ENCODE results near the gene ZNF143. TPM values are rescaled to one million over a fixed set of nuclear protein-coding genes. Genes with fewer than 3 reads are reported as not detected.

ZNF143 gene
- total and polyA plus RNA-seq, 2 of the 4 experiments (the other 2 are of a cell fraction): 23.8 to 49.6 TPM

GRCh38 chr11:9506489-9507276, 45.9 kb downstream of the ZNF143 start:
- H3K14ac ChIP-seq (replicated peaks; ENCODE audit: low read depth, low read length): peak overlapping the region; percentile 69
- no peak overlapping the region for H4K91ac ChIP-seq (ENCODE audit: insufficient read depth, low read depth, low read length)
- peaks cover 4% of the 10 kb centered on the region for H3K4me1 ChIP-seq (ENCODE audit: control insufficient read depth, insufficient read depth, low read length)
- H2BK15ac ChIP-seq (ENCODE audit: low read depth, low read length): peak overlapping the region; percentile 27; the same call in 1 of the 3 replicates
- in situ Hi-C loops (cut with MboI; ENCODE audit: low sequenced_read_pairs) (loop anchor here (25.0 kb wide), 1 partner anchor 494 kb away; the partner anchor contains the start of gene NRIP3), dilution Hi-C loops (cut with HindIII; ENCODE audit: low sequenced_read_pairs, unreplicated experiment) (no loop called here), intact Hi-C loops (cut with micrococcal nuclease) (loop anchor here (5.0 to 10.0 kb wide), 3 partner anchors 242 to 594 kb away; partner anchors contain the start of genes AKIP1 and DENND5A)
- H3K27ac ChIP-seq (ENCODE audit: insufficient read depth, low read length): no peak overlapping the region
- H3K27me3 ChIP-seq (ENCODE audit: control insufficient read depth, insufficient read depth, low read length): no peaks in the 10 kb centered on the region
- ATAC-seq (ENCODE audit: low read depth) (peak; percentile 90), DNase-seq (peak; percentile 81)
- peak overlapping the region; percentile 69; the same call in 1 of the 2 replicates for H2AK5ac ChIP-seq (ENCODE audit: low read depth, low read length)
- H3K9me3 ChIP-seq (ENCODE audit: control insufficient read depth, insufficient read depth, low read length): no peaks in the 10 kb centered on the region
- no peaks in the 10 kb centered on the region for H4K20me1 ChIP-seq (ENCODE audit: insufficient read depth, low read length)
- no peak overlapping the region for H4K5ac ChIP-seq (ENCODE audit: low read depth, low read length)
- no peak overlapping the region for H3K4me2 ChIP-seq (ENCODE audit: low read depth, low read length)
- H2AK9ac ChIP-seq (replicated peaks; ENCODE audit: low read depth, low read length, poor library complexity): peak overlapping the region; percentile 13
- H2BK120ac ChIP-seq (ENCODE audit: low read depth, low read length): peak overlapping the region; percentile 78
- H3K36me3 ChIP-seq (ENCODE audit: control insufficient read depth, insufficient read depth, low read length): peaks cover 5% of the 10 kb centered on the region
- CTCF ChIA-PET: interaction anchor here (0.6 to 1.6 kb wide), 10 partner anchors 8 to 532 kb away, joined by 3 to 6 read pairs (median 4); no protein-coding TSS in a partner anchor
- 0 out of 2 replicates have a peak, but pooled peaks cover 2% of the 10 kb centered on the region for H3K9me1 ChIP-seq (ENCODE audit: insufficient read depth, low read length)
- no peak overlapping the region for H3K4me3 ChIP-seq (ENCODE audit: insufficient read depth, low read depth, low read length)
- H2AFZ ChIP-seq (replicated peaks; ENCODE audit: low read length, poor library complexity): no peak overlapping the region
- no TSS peak for BruUV-seq (replicated peaks)
- peak overlapping the region; percentile 88 for H2BK20ac ChIP-seq (ENCODE audit: low read depth, low read length)
- POLR2A ChIA-PET (ENCODE audit: unreplicated experiment): interaction anchor here (0.6 to 1.2 kb wide), 2 partner anchors 106 to 551 kb away, joined by 3 to 5 read pairs; no protein-coding TSS in a partner anchor
- no peak overlapping the region for H3K18ac ChIP-seq (ENCODE audit: low read depth, low read length)
- H3K56ac ChIP-seq (ENCODE audit: extremely low read depth, insufficient read depth, low read length): no peak overlapping the region
- H2BK5ac ChIP-seq (ENCODE audit: low read depth, low read length, poor library complexity, severe bottlenecking): peak overlapping the region; percentile 61
- H3K9ac ChIP-seq (ENCODE audit: low read depth, low read length): no peak overlapping the region
- H3K79me1 ChIP-seq (ENCODE audit: low read depth in 1 of 2, low read length in 2 of 2): peaks cover 4 to 15% of the 10 kb centered on the region in 2 experiments; a peak in 1 of 4 replicates
- H3K23ac ChIP-seq (ENCODE audit: low read depth, low read length): no peak overlapping the region
- H4K8ac ChIP-seq (ENCODE audit: low read depth in 2 of 2, low read length in 2 of 2): peak overlapping the region in 1 of 2 experiments; percentile 77; a peak in 2 of 4 replicates
- 20% methylated on average over 2 of the region's 6 CpGs; no CpG with 5 or more reads in 1 of the 2 experiments for WGBS, 2 experiments (ENCODE audit: extremely low coverage in 2 of 2, insufficient read length in 1 of 2)
- peak overlapping the region; percentile 79; the same call in 1 of the 2 replicates for H3K4ac ChIP-seq (ENCODE audit: low read depth, low read length)
- peak; percentile 95 for TF ChIP-seq CTCF (conservative IDR thresholded peaks at IDR 0.05; ENCODE audit: low read depth, low read length)
- TF ChIP-seq FOS (IDR thresholded peaks at IDR 0.05; ENCODE audit: low read depth, low read length): no peak
- no peak for TF ChIP-seq CEBPB (IDR thresholded peaks at IDR 0.05; ENCODE audit: low read depth, low read length)
- no peak for TF ChIP-seq RFX5 (IDR thresholded peaks at IDR 0.05; ENCODE audit: low read depth, low read length)
- TF ChIP-seq CHD1 (IDR thresholded peaks at IDR 0.05; ENCODE audit: low read depth, low read length): no peak; the same call in 1 of the 2 replicates
- no peak for TF ChIP-seq RCOR1 (IDR thresholded peaks at IDR 0.05; ENCODE audit: insufficient replicate concordance, low read length)
- TF ChIP-seq MAFK (IDR thresholded peaks at IDR 0.05; ENCODE audit: low read depth, low read length): no peak
- TF ChIP-seq RAD21 (IDR thresholded peaks at IDR 0.05; ENCODE audit: low read length): peak; percentile 95
- peak; percentile 74 for TF ChIP-seq SMC3 (IDR thresholded peaks at IDR 0.05; ENCODE audit: low read depth, low read length)
- TF ChIP-seq POLR2A (IDR thresholded peaks at IDR 0.05; ENCODE audit: low read depth, low read length): no peak
- TF ChIP-seq BHLHE40 (IDR thresholded peaks at IDR 0.05; ENCODE audit: low read depth, low read length): no peak
- TF ChIP-seq NFE2L2 (IDR thresholded peaks at IDR 0.05; ENCODE audit: low read depth, low read length): no peak
- TF ChIP-seq USF2 (IDR thresholded peaks at IDR 0.05; ENCODE audit: low read depth, low read length): peak; percentile 16; the same call in 1 of the 2 replicates
- TF ChIP-seq MXI1 (IDR thresholded peaks at IDR 0.05; ENCODE audit: borderline replicate concordance, low read depth, low read length): no peak
